Peyer's patch (tissue), 4 donors: ENCODE measurements around the gene RIPPLY3. TPM values are rescaled to one million over a fixed set of nuclear protein-coding genes. Genes with fewer than 3 reads are reported as not detected.
"Not testable (repeated sequence)": the region's sequence is repeated elsewhere in the genome, so short reads cannot be mapped to it uniquely, and the experiment has no call there.

ENCODE experiments used
- DNase-seq, 3 donors: peaks; one replicate each; pipeline ENCODE4 v3.0.0-alpha.2; 2017 to 2019
- H3K27ac ChIP-seq, 4 donors: fragments of 200-600 bp; sonication (generic); one replicate each; pipeline ENCODE4 v1.5.1; 2016 to 2019
- H3K27me3 ChIP-seq, 2 donors: fragments of 200-600 bp; sonication (generic); one replicate each; pipeline ENCODE4 v1.5.1; 2019
- H3K36me3 ChIP-seq, 3 donors: fragments of 200-600 bp; sonication (generic); one replicate each; pipeline ENCODE4 v1.5.1; 2016 to 2019
- H3K4me1 ChIP-seq, 4 donors: fragments of 200-600 bp; sonication (generic); one replicate each; pipeline ENCODE4 v1.5.1; 2016 to 2019
- H3K4me3 ChIP-seq, 4 donors: fragments of 200-600 bp; sonication (generic); 1 replicate in 3 of 4; 2 replicates in 1 of 4; pipeline ENCODE4 v1.5.1; 2016 to 2019; ENCODE audit warnings: mild to moderate bottlenecking in 1 of 4
- H3K9me3 ChIP-seq, 4 donors: fragments of 200-600 bp; sonication (generic); one replicate each; pipeline ENCODE4 v1.5.1; 2016 to 2019; ENCODE audit warnings: mild to moderate bottlenecking in 1 of 4
- POLR2A ChIP-seq, 2 donors: fragments of 450-650 bp; IDR thresholded peaks; one replicate each; pipeline ENCODE4 v1.5.1; 2017; ENCODE audit warnings: antibody characterized with exemption in 2 of 2, mild to moderate bottlenecking in 2 of 2, moderate library complexity in 2 of 2
- total RNA-seq, 4 donors: library from RNA; depleted of rRNA; stranded (reverse); fragments of >200 nt; gene quantifications; one replicate each; pipeline ENCODE4 v1.1.0, GENCODE V29; 2016
- TF ChIP-seq, protein P1 (sequence below), 6 experiments: fragments of 450-650 bp in 4 of 6; fragments of 200-600 bp in 2 of 6; sonication (generic) in 1 of 6; IDR thresholded peaks; one replicate each; pipeline ENCODE4 v1.5.1; 2017 to 2019; ENCODE audit warnings: antibody characterized with exemption in 6 of 6, mild to moderate bottlenecking in 3 of 6, moderate library complexity in 1 of 6

RIPPLY3 gene
- total RNA-seq, 4 donors from 2014 or later, result 0.54 to 3.3 TPM; not detected in 2

DNA sequence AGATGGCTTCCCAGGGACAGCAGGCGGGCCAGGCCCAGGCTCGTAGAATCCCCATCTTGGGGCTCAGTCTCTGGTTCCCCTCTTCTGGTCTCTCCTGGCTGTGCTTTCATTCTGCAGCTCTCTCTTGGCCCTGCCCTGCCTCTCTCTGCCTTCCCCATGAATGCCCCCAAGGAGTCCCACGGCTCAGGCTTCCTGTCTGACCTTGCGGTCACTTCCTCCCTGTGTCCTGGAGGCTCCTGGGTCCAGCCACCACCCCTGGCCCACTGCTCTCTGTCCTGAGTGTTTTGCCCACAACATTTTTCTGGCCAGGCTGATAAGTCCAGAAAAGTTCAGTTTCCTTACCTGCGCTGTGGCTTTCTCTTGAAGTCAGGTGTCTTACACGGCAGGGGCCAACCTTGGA, 37.3 kb downstream of the RIPPLY3 start:
- Histone ChIP-seq H3K9me3 (no peaks in the 10 kb centered on the region), H3K4me1 (no peaks in the 10 kb centered on the region), H3K27me3 (no peaks in the 10 kb centered on the region), H3K36me3 (no peaks in the 10 kb centered on the region), H3K4me3 (no peak overlapping the region), H3K27ac (no peak overlapping the region)
- TF ChIP-seq POLR2A (IDR thresholded peaks at IDR 0.05), result no peak
- TF ChIP-seq, protein P1, sequence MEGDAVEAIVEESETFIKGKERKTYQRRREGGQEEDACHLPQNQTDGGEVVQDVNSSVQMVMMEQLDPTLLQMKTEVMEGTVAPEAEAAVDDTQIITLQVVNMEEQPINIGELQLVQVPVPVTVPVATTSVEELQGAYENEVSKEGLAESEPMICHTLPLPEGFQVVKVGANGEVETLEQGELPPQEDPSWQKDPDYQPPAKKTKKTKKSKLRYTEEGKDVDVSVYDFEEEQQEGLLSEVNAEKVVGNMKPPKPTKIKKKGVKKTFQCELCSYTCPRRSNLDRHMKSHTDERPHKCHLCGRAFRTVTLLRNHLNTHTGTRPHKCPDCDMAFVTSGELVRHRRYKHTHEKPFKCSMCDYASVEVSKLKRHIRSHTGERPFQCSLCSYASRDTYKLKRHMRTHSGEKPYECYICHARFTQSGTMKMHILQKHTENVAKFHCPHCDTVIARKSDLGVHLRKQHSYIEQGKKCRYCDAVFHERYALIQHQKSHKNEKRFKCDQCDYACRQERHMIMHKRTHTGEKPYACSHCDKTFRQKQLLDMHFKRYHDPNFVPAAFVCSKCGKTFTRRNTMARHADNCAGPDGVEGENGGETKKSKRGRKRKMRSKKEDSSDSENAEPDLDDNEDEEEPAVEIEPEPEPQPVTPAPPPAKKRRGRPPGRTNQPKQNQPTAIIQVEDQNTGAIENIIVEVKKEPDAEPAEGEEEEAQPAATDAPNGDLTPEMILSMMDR (IDR thresholded peaks at IDR 0.05), result no peak
- no peak for DNase-seq

DNA sequence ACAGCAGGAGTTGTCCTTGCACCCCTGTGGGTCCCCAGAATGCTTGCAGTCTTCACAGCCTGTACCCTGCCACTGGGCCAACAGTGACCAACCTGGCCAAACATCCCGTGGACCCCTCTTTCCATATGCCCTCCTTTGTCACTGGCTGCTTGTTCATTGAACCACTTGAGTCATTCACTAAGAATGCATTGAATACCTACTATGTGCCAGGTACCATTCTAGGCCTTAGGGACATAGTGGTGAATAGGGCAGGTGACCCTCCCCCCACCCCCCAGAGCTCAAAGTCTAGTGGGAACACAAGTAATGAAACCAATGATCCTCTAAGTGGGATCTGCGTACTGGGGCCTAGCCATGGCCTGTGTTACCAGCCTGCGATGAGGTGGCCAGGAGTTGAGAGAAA, 38.1 kb downstream of the RIPPLY3 start:
- no peak overlapping the region for H3K27ac ChIP-seq
- TF ChIP-seq POLR2A (IDR thresholded peaks at IDR 0.05), result no peak
- TF ChIP-seq, protein P1 (IDR thresholded peaks at IDR 0.05), result no peak
- no peaks in the 10 kb centered on the region for H3K27me3 ChIP-seq
- H3K36me3 ChIP-seq, result no peaks in the 10 kb centered on the region
- H3K9me3 ChIP-seq, result no peaks in the 10 kb centered on the region
- no peaks in the 10 kb centered on the region for H3K4me1 ChIP-seq
- H3K4me3 ChIP-seq, result no peak overlapping the region
- no peak for DNase-seq

DNA sequence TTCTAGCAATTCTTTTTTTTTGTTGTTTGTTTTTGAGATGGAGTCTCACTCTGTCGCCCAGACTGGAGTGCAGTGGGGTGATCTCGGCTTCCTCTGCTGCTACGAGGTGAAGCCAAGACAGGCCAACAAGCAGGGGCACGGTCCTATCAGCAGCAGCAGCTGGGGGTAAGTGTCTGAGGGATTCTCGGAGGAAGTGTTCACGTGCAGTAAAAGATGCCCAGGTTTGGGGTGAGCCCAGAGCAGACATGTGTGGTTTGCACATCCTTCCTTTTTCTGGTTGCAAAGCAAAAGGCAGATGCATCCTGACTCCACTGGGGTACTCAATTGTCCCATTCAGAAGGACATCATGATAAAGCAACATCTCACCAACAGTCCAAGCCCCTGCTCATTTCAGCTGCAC, 38.6 kb downstream of the RIPPLY3 start:
- DNase-seq, result no peak
- Histone ChIP-seq H3K4me1 (no peaks in the 10 kb centered on the region), H3K4me3 (no peak overlapping the region), H3K36me3 (no peaks in the 10 kb centered on the region), H3K27me3 (no peaks in the 10 kb centered on the region), H3K27ac (no peak overlapping the region), H3K9me3 (no peaks in the 10 kb centered on the region)
- TF ChIP-seq, protein P1 (IDR thresholded peaks at IDR 0.05), result no peak

DNA sequence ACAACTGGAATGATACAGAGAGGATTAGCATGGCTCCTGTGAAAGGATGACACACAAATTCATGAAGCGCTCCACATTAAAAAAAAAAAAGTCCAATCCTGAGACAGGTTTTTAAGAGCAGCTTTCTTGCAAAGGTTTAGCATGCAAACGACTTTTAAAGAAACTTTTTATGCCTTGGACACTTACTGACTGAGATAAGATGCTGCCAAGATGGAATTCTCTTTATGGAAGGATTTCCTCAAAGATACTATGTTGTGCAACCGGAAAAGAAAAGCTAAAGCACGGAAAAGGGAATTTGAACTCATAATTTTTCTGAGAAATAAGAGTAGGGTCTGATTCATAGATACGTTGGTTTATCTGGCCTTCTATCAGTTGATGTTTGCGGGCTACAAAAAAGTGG, 39.1 kb downstream of the RIPPLY3 start:
- H3K4me3 ChIP-seq, result no peak overlapping the region
- TF ChIP-seq POLR2A (IDR thresholded peaks at IDR 0.05), result no peak
- TF ChIP-seq, protein P1 (IDR thresholded peaks at IDR 0.05), result no peak
- H3K36me3 ChIP-seq, result no peaks in the 10 kb centered on the region
- no peaks in the 10 kb centered on the region for H3K27me3 ChIP-seq
- no peaks in the 10 kb centered on the region for H3K4me1 ChIP-seq
- H3K27ac ChIP-seq, result no peak overlapping the region
- no peak for DNase-seq
- no peaks in the 10 kb centered on the region for H3K9me3 ChIP-seq

DNA sequence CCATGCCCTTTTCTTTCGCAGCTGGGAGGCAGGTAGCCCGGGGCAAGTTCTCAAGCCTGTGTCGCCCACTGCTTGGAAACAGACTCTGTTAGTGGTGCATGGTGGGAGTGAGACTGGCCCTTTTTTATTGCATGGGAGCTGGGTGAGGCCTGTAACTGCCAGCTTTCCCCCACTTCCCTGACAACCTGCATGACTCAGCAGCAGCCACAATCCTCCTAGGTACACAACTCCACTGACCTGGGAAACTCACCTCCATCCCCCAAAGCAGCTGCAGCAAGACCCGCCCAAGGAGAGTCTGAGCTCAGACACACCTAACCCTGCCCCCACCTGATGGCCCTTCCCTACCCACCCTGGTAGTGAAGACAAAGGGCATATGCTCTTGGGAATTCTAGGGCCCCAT, 40.6 kb downstream of the RIPPLY3 start:
- Histone ChIP-seq H3K4me3 (no peak overlapping the region), H3K27ac (peak overlapping the region in 2 of 4 donors; percentile 35 to 49), H3K36me3 (no peaks in the 10 kb centered on the region), H3K27me3 (no peaks in the 10 kb centered on the region), H3K9me3 (no peaks in the 10 kb centered on the region), H3K4me1 (no peaks in the 10 kb centered on the region)
- peak in 2 of 3 donors; percentile 66 to 67 for DNase-seq
- TF ChIP-seq, protein P1 (IDR thresholded peaks at IDR 0.05), result no peak
- no peak for TF ChIP-seq POLR2A (IDR thresholded peaks at IDR 0.05)

DNA sequence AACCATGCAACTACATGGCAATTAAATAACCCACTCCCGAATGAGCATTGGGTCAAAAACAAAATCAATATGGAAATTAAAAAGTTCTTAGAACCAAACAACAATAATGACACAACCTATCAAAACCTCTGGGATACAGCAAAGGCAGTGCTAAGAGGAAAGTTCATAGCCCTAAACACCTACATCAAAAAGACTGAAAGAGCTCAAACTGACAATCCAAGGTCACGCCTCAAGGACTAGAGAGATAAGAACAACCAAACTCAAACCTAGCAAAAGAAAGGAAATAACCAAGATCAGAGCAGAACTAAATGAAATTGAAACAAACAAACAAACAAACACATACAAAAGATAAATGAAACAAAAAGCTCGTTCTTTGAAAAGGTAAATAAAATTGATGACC, 43.2 kb downstream of the RIPPLY3 start:
- not testable (repeated sequence) for H3K27ac ChIP-seq, H3K4me3 ChIP-seq, H3K36me3 ChIP-seq, DNase-seq, H3K4me1 ChIP-seq, H3K27me3 ChIP-seq, H3K9me3 ChIP-seq
